PC-9 (cell line): Measurements from ENCODE around the gene NPPB. TPM values are rescaled to one million over a fixed set of nuclear protein-coding genes. Genes with fewer than 3 reads are reported as not detected.

Experiments used
- BruUV-seq: library from RNA; stranded (reverse); fragments of 400-500 nt; replicated peaks from 2 replicates; lab custom pipeline; 2021; lab: Mats Ljungman, UMichigan
- CTCF ChIA-PET: fragments of 300-600 bp; sonication (Branson Sonifier 250); formaldehyde crosslinking; loops from one replicate; lab custom pipeline; 2022; ENCODE audit warnings: antibody characterized with exemption; lab: Charles Lee
- POLR2A ChIA-PET: fragments of 300-600 bp; sonication (Branson Sonifier 250); formaldehyde crosslinking; loops from one replicate; lab custom pipeline; 2022; ENCODE audit warnings: antibody characterized with exemption; ENCODE audit not compliant: unreplicated experiment; lab: Charles Lee
- DNase-seq, 2 experiments: peaks; one replicate each; pipeline versions ENCODE4 v3.0.0 to v3.0.0-alpha.2; 2015 to 2022; ENCODE audit warnings: mixed read lengths in 1 of 2
- H2AFZ ChIP-seq: fragments of 200-600 bp; sonication (generic); 2 replicates; pipeline ENCODE4 v1.8.1; 2017; ENCODE audit warnings: antibody characterized with exemption
- H3F3A ChIP-seq: fragments of 200-600 bp; sonication (generic); 2 replicates; pipeline ENCODE4 v1.8.1; 2017; ENCODE audit warnings: antibody characterized with exemption, mild to moderate bottlenecking, low read depth; ENCODE audit not compliant: insufficient read depth
- H3K27ac ChIP-seq: fragments of 200-600 bp; sonication (generic); 2 replicates; pipeline ENCODE4 v1.6.1; 2016; ENCODE audit warnings: mixed run types
- H3K27me3 ChIP-seq: fragments of 200-600 bp; sonication (generic); 2 replicates; pipeline ENCODE4 v1.6.1; 2016; ENCODE audit warnings: low read depth, mixed run types; ENCODE audit not compliant: insufficient read depth
- H3K36me3 ChIP-seq: fragments of 200-600 bp; sonication (generic); 2 replicates; pipeline ENCODE4 v1.6.1; 2016; ENCODE audit warnings: low read depth, mixed run types
- H3K4me1 ChIP-seq: fragments of 200-600 bp; sonication (generic); replicated peaks from 2 replicates; pipeline ENCODE4 v1.6.1; 2016; ENCODE audit warnings: mixed run types; ENCODE audit not compliant: insufficient read depth
- H3K4me2 ChIP-seq: fragments of 200-600 bp; sonication (generic); 2 replicates; pipeline ENCODE4 v1.6.1; 2017; ENCODE audit warnings: mixed run types
- H3K4me3 ChIP-seq: fragments of 200-600 bp; sonication (generic); 2 replicates; pipeline ENCODE4 v1.6.1; 2016; ENCODE audit warnings: mixed run types
- H3K79me2 ChIP-seq: fragments of 200-600 bp; sonication (generic); 2 replicates; pipeline ENCODE4 v1.6.1; 2017; ENCODE audit warnings: low read depth, mixed run types
- H3K9me2 ChIP-seq: fragments of 200-600 bp; sonication (generic); 2 replicates; pipeline ENCODE4 v1.8.1; 2017; ENCODE audit warnings: mild to moderate bottlenecking; ENCODE audit not compliant: insufficient read depth
- H3K9me3 ChIP-seq: fragments of 200-600 bp; sonication (generic); 2 replicates; pipeline ENCODE4 v1.8.1; 2016; ENCODE audit warnings: low read depth; ENCODE audit not compliant: insufficient read depth
- H4K20me1 ChIP-seq: fragments of 200-600 bp; sonication (generic); 2 replicates; pipeline ENCODE4 v1.8.1; 2017; ENCODE audit not compliant: insufficient read depth
- CTCF ChIP-seq: fragments of 200-600 bp; sonication (generic); conservative IDR thresholded peaks from 2 replicates; pipeline ENCODE4 v1.6.1; 2017; ENCODE audit warnings: mixed run types, antibody characterized with exemption, mild to moderate bottlenecking, moderate library complexity
- EZH2 ChIP-seq: fragments of 200-600 bp; sonication (generic); IDR thresholded peaks from 2 replicates; pipeline ENCODE4 v1.8.0; 2017; ENCODE audit warnings: antibody characterized with exemption, low read depth
- intact Hi-C: fragments of 100-400 bp; cut with micrococcal nuclease; formaldehyde crosslinking; loops from one replicate; pipeline ENCODE4 v1.10.0; 2022; ENCODE audit not compliant: unreplicated experiment
- total RNA-seq: library from RNA; stranded (reverse); gene quantifications from 2 replicates; pipeline ENCODE4 v1.2.3, GENCODE V29; 2021

The NPPB gene
- total RNA-seq, 1 experiment from 2014 or later = not detected

DNA sequence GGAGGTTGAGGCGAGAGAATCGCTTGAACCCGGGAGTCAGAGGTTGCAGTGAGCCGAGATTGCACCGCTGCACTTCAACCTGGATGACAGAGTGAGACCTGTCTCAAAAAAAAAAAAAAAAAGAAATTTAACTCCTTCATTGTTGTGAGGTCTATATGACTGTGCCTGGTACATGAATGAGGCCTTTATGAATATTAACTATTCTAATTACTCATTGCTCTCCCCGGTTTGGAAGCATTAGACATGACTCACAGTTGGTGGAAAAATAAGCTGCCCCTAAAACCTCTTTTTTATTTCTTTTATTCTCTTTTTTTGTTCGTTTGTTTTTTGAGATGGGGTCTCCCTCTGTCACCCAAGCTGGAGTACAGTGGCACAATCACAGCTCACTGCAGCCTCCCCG, 3.3 kb downstream of the NPPB start:
- ChIA-PET POLR2A (no interaction called here), CTCF (no interaction called here)
- TF ChIP-seq CTCF (no peak), EZH2 (no peak)
- H3K4me1 ChIP-seq = no peaks in the 10 kb centered on the region
- no peak overlapping the region for H3K4me3 ChIP-seq
- H3K4me2 ChIP-seq = no peak overlapping the region
- DNase-seq = no peak
- H3F3A ChIP-seq = no peaks in the 10 kb centered on the region
- intact Hi-C loops = no loop called here
- H3K27me3 ChIP-seq = peaks cover 75% of the 10 kb centered on the region
- no peaks in the 10 kb centered on the region for H3K79me2 ChIP-seq
- H4K20me1 ChIP-seq = no peaks in the 10 kb centered on the region
- H3K9me2 ChIP-seq = no peaks in the 10 kb centered on the region
- H3K27ac ChIP-seq = no peak overlapping the region
- no peaks in the 10 kb centered on the region for H3K9me3 ChIP-seq
- no peaks in the 10 kb centered on the region for H3K36me3 ChIP-seq
- no peak overlapping the region for H2AFZ ChIP-seq
- BruUV-seq = no TSS peak

DNA sequence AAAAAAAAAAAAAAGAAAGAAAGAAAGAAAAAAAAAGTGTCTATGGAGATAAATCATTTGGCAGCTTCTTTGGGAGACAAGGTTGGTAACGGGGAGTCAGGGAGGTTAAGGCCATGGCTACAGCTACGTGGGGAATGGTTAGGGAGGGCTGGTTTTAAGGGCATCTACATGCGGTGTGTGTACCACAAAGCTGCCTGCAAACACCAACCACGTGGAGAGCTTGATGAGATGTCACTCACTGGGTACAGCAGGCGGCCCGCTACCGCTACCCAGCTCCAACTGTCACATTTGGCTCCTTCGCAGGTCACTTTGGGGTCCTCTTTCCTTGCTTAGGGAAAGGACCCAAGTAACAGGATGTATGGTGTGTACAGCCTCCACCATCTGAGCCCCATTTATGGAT, 4.2 kb downstream of the NPPB start:
- Histone ChIP-seq H2AFZ (no peak overlapping the region), H4K20me1 (no peaks in the 10 kb centered on the region), H3K4me2 (no peak overlapping the region), H3K4me3 (no peak overlapping the region), H3K9me2 (no peaks in the 10 kb centered on the region), H3K9me3 (no peaks in the 10 kb centered on the region), H3K4me1 (no peaks in the 10 kb centered on the region), H3K36me3 (no peaks in the 10 kb centered on the region), H3K27me3 (peaks cover 74% of the 10 kb centered on the region), H3F3A (no peaks in the 10 kb centered on the region), H3K27ac (no peak overlapping the region), H3K79me2 (no peaks in the 10 kb centered on the region)
- intact Hi-C loops = no loop called here
- ChIA-PET CTCF (interaction anchor here (0.7 kb wide), 1 partner anchor 1368 kb away, joined by 4 read pairs; no protein-coding TSS in a partner anchor), POLR2A (no interaction called here)
- no peak for DNase-seq
- no peak for TF ChIP-seq CTCF
- no peak for TF ChIP-seq EZH2
- BruUV-seq = no TSS peak

DNA sequence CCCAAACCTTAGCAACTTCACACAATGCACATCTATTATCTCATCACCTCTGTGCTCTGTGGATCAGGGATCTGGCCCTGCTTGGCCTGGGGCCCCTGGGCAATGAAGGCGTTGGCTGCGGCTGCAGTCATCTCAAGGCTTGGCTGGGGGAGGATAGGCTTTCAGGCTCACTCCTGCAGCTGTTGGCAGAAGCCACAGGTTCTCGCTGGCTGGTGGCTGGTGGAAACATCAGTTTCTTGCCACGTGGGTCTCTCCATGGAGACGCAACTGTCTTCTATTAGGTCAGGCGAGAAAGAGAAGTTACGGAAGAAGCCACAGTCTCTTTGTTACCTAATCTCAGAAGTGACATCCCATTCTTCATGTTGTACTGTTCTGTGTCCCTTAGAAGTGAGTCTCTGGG, 7.6 kb downstream of the NPPB start:
- POLR2A ChIA-PET = no interaction called here
- H3K36me3 ChIP-seq = no peaks in the 10 kb centered on the region
- no peaks in the 10 kb centered on the region for H4K20me1 ChIP-seq
- CTCF ChIA-PET = interaction anchor here (0.6 kb wide), 1 partner anchor 75 kb away, joined by 4 read pairs; no protein-coding TSS in a partner anchor
- no peak overlapping the region for H3K4me3 ChIP-seq
- H3F3A ChIP-seq = no peaks in the 10 kb centered on the region
- no peak for DNase-seq
- peaks cover 49% of the 10 kb centered on the region for H3K27me3 ChIP-seq
- TF ChIP-seq CTCF (no peak), EZH2 (no peak)
- no peaks in the 10 kb centered on the region for H3K9me2 ChIP-seq
- no peak overlapping the region for H3K27ac ChIP-seq
- BruUV-seq = no TSS peak
- intact Hi-C loops = no loop called here
- H3K79me2 ChIP-seq = no peaks in the 10 kb centered on the region
- no peaks in the 10 kb centered on the region for H3K4me1 ChIP-seq
- H3K4me2 ChIP-seq = no peak overlapping the region
- H3K9me3 ChIP-seq = no peaks in the 10 kb centered on the region
- no peak overlapping the region for H2AFZ ChIP-seq
